Endothelial cell of umbilical vein (primary cell): ENCODE measurements around the gene DZIP1. TPM values are rescaled to one million over a fixed set of nuclear protein-coding genes. Genes with fewer than 3 reads are reported as not detected.

ENCODE experiments used
- BruUV-seq: library from RNA; stranded (reverse); fragments of 400-500 nt; replicated peaks from 2 replicates; lab custom pipeline; 2021; lab: Mats Ljungman, UMichigan
- CTCF ChIA-PET: fragments of 300-600, 350-600 bp; sonication (Branson Sonifier 250); formaldehyde crosslinking; loops from one replicate; lab custom pipeline; 2021; ENCODE audit warnings: antibody characterized with exemption, inconsistent platforms; lab: Charles Lee
- POLR2A ChIA-PET: fragments of 300-600, 350-600 bp; sonication (Branson Sonifier 250); formaldehyde crosslinking; loops from one replicate; lab custom pipeline; 2021; ENCODE audit warnings: antibody characterized with exemption, inconsistent platforms; lab: Charles Lee
- DNase-seq: peaks from one replicate; pipeline ENCODE4 v3.0.0-alpha.2; 2011; ENCODE audit warnings: low read depth, low spot score
- FAIRE-seq: peaks from 2 replicates; lab custom pipeline; 2011; peaks lifted over from hg19 to GRCh38; lab: Jason Lieb, UNC
- H2AFZ ChIP-seq: 2 replicates; pipeline ENCODE4 v1.6.0; 2012; ENCODE audit warnings: low read depth, low read length, control low read depth, inconsistent platforms
- H3K27ac ChIP-seq: 2 replicates; pipeline ENCODE4 v1.5.1; 2011; ENCODE audit warnings: low read depth, mild to moderate bottlenecking, control low read depth, low read length, moderate library complexity; ENCODE audit not compliant: insufficient read depth
- H3K27me3 ChIP-seq, 2 experiments: 2 replicates each; pipeline versions ENCODE4 v1.6.0 to v1.6.1; 2011; ENCODE audit warnings: low read length in 2 of 2, mixed read lengths in 1 of 2; ENCODE audit not compliant: control insufficient read depth in 2 of 2, insufficient read depth in 2 of 2
- H3K36me3 ChIP-seq, 2 experiments: 2 replicates in 1 of 2; 3 replicates in 1 of 2; pipeline ENCODE4 v1.5.1; 2011; ENCODE audit warnings: low read length in 2 of 2, mild to moderate bottlenecking in 1 of 2, moderate library complexity in 1 of 2; ENCODE audit not compliant: control insufficient read depth in 2 of 2, insufficient read depth in 2 of 2; ENCODE audit errors: extremely low read depth in 1 of 2
- H3K4me1 ChIP-seq: 3 replicates; pipeline ENCODE4 v1.5.1; 2011; ENCODE audit warnings: mild to moderate bottlenecking, low read length; ENCODE audit not compliant: control insufficient read depth, insufficient read depth; ENCODE audit errors: extremely low read depth
- H3K4me2 ChIP-seq: 2 replicates; pipeline ENCODE4 v1.6.1; 2011; ENCODE audit warnings: low read length, control low read depth, mixed read lengths; ENCODE audit not compliant: insufficient read depth
- H3K4me3 ChIP-seq, 3 experiments: fragments of 200-600 bp in 1 of 3; sonication (generic), shearing (Covaris generic) in 1 of 3; replicated peaks in 1 of 3; 2 replicates each; pipeline ENCODE4 v1.5.1; 2011 to 2016; ENCODE audit warnings: control low read depth in 3 of 3, low read length in 3 of 3, mild to moderate bottlenecking in 2 of 3, inconsistent platforms in 1 of 3, low read depth in 1 of 3, moderate library complexity in 1 of 3; ENCODE audit not compliant: insufficient read depth in 1 of 3
- H3K79me2 ChIP-seq: 2 replicates; pipeline ENCODE4 v1.6.0; 2012; ENCODE audit warnings: low read length, inconsistent platforms; ENCODE audit not compliant: control insufficient read depth, insufficient read depth
- H3K9ac ChIP-seq: replicated peaks from 2 replicates; pipeline ENCODE3; 2011; ENCODE audit warnings: low read length, control low read depth; ENCODE audit not compliant: insufficient read depth; ENCODE audit errors: extremely low read depth
- H3K9me1 ChIP-seq: replicated peaks from 3 replicates; pipeline ENCODE4 v1.6.0; 2011; ENCODE audit warnings: mild to moderate bottlenecking, low read length; ENCODE audit not compliant: control insufficient read depth, insufficient read depth; ENCODE audit errors: extremely low read depth
- H3K9me3 ChIP-seq: replicated peaks from 2 replicates; pipeline ENCODE4 v1.5.1; 2012; ENCODE audit warnings: low read length, inconsistent platforms; ENCODE audit not compliant: control insufficient read depth, insufficient read depth
- H4K20me1 ChIP-seq: replicated peaks from 2 replicates; pipeline ENCODE3; 2011; ENCODE audit warnings: mild to moderate bottlenecking, low read length; ENCODE audit not compliant: control insufficient read depth, insufficient read depth; ENCODE audit errors: extremely low read depth
- EZH2 ChIP-seq: IDR thresholded peaks from 2 replicates; pipeline ENCODE4 v1.6.1; 2012; ENCODE audit warnings: borderline replicate concordance, low read depth, mild to moderate bottlenecking, moderate library complexity, low read length, inconsistent platforms; ENCODE audit not compliant: severe bottlenecking
- FOS ChIP-seq: IDR thresholded peaks from 2 replicates; pipeline ENCODE4 v1.6.1; 2011; ENCODE audit warnings: mild to moderate bottlenecking, low read length, moderate library complexity, borderline replicate concordance; ENCODE audit not compliant: insufficient read depth
- GATA2 ChIP-seq: IDR thresholded peaks from 2 replicates; pipeline ENCODE4 v1.7.0; 2011; ENCODE audit warnings: low read depth, mild to moderate bottlenecking, moderate library complexity, mixed read lengths, low read length; ENCODE audit not compliant: insufficient read length, insufficient read depth
- JUN ChIP-seq: IDR thresholded peaks from 2 replicates; pipeline ENCODE4 v1.6.1; 2011; ENCODE audit warnings: borderline replicate concordance, low read depth; ENCODE audit not compliant: insufficient read length, insufficient read depth
- POLR2AphosphoS5 ChIP-seq: IDR thresholded peaks from 2 replicates; pipeline ENCODE4 v1.6.1; 2012; ENCODE audit warnings: low read depth, mild to moderate bottlenecking, control low read depth, low read length, moderate library complexity; ENCODE audit not compliant: insufficient read depth
- dilution Hi-C: fragments of 300-500 bp; cut with MboI; formaldehyde crosslinking; loops from one replicate; pipeline ENCODE4 v1.15.0; 2019; ENCODE audit warnings: low sequenced_read_pairs; ENCODE audit not compliant: extremely low pct_ligation_motif_present
- intact Hi-C: fragments of 100-400 bp; cut with micrococcal nuclease; formaldehyde crosslinking; loops from one replicate; pipeline ENCODE4 v1.10.0; 2022
- polyA plus RNA-seq, 4 experiments: library from polyadenylated mRNA; depleted of rRNA in 3 of 4; stranded (reverse) in 3 of 4; unstranded in 1 of 4; fragments of >200 nt; gene quantifications; 2 replicates each; pipeline versions ENCODE4 v1.2.1 to v1.2.3, GENCODE V29; 2011 to 2012; ENCODE audit warnings: missing spikeins in 1 of 4
- total RNA-seq: library from RNA; stranded (reverse); gene quantifications from 2 replicates; pipeline ENCODE4 v1.2.3, GENCODE V29; 2021
- TF ChIP-seq, protein P1 (sequence below), 2 donors: IDR thresholded peaks; 1 replicate in 1 of 2; 2 replicates in 1 of 2; pipeline ENCODE4 v1.5.1; 2011; ENCODE audit warnings: low read length in 2 of 2, mild to moderate bottlenecking in 2 of 2, moderate library complexity in 2 of 2, control low read depth in 1 of 2, inconsistent platforms in 1 of 2, low read depth in 1 of 2; ENCODE audit not compliant: insufficient read depth in 1 of 2; ENCODE audit errors: extremely low read depth in 1 of 2

The DZIP1 gene
- total and polyA plus RNA-seq, 2 donors (not counting 3 experiments of a cell fraction or from before 2014, with no cell fraction given): 8.6 to 32.1 TPM

DNA sequence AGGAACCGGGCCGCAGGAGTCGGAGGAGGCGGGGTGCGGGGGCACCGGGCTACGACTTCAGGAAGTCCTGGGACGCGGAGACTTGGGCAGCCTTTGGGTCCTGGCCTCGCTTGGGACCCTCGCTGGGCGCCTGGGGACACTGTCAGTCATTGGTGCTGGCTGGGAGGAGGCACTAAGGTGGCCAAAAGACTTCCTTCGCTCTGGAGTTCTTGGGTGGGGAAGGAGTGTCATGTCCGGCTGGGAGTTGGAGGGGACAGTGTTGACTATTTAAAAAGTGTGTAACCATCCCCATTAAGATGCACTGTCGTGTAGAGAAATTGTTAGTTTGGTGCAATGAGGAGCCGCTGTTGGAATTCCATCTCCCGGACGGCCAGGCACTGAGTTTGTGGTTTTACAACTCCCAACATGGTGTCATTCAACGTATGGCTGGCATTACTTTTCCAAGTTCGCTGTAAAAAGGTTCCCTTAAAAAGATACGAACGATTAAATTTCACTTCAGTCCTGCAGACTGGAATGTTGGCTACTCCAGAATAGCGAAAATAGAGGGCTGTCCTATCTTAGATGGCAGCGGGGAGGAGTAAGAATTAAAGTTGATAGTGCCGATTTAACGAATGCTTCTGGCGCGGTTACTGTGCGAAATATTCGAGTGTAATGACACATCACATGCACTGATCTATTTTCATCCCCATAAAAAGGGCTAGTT is 33.2 kb upstream of the DZIP1 start:
- H3K4me2 ChIP-seq: peak overlapping the region; percentile 58
- peak overlapping the region; percentile 85 for H3K9ac ChIP-seq
- H3K36me3 ChIP-seq: no peaks in the 10 kb centered on the region
- no peaks in the 10 kb centered on the region for H3K9me1 ChIP-seq
- H3K4me1 ChIP-seq: peaks cover 23% of the 10 kb centered on the region
- DNase-seq (peak; percentile 49), FAIRE-seq (no peak)
- H3K4me3 ChIP-seq: peak overlapping the region; percentile 43 to 88 (median 63)
- ChIA-PET CTCF (no interaction called here), POLR2A (no interaction called here)
- H3K9me3 ChIP-seq: no peaks in the 10 kb centered on the region
- no TSS peak for BruUV-seq
- intact Hi-C loops (loop anchor here (2.0 kb wide), 2 partner anchors 107 to 967 kb away; no protein-coding TSS in a partner anchor), dilution Hi-C loops (no loop called here)
- H3K79me2 ChIP-seq: peaks cover 48% of the 10 kb centered on the region
- peaks cover 2% of the 10 kb centered on the region for H4K20me1 ChIP-seq
- H2AFZ ChIP-seq: peak overlapping the region; percentile 65
- no peaks in the 10 kb centered on the region for H3K27me3 ChIP-seq
- H3K27ac ChIP-seq: peak overlapping the region; percentile 66
- TF ChIP-seq JUN (no peak), POLR2AphosphoS5 (no peak), EZH2 (no peak), GATA2 (no peak), FOS (no peak)
- TF ChIP-seq, protein P1, sequence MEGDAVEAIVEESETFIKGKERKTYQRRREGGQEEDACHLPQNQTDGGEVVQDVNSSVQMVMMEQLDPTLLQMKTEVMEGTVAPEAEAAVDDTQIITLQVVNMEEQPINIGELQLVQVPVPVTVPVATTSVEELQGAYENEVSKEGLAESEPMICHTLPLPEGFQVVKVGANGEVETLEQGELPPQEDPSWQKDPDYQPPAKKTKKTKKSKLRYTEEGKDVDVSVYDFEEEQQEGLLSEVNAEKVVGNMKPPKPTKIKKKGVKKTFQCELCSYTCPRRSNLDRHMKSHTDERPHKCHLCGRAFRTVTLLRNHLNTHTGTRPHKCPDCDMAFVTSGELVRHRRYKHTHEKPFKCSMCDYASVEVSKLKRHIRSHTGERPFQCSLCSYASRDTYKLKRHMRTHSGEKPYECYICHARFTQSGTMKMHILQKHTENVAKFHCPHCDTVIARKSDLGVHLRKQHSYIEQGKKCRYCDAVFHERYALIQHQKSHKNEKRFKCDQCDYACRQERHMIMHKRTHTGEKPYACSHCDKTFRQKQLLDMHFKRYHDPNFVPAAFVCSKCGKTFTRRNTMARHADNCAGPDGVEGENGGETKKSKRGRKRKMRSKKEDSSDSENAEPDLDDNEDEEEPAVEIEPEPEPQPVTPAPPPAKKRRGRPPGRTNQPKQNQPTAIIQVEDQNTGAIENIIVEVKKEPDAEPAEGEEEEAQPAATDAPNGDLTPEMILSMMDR (IDR thresholded peaks at IDR 0.05; ENCODE audit: extremely low read depth in 1 of 2, insufficient read depth in 1 of 2, low read depth in 1 of 2, low read length in 2 of 2): no peak
